ENCODE data around the gene UBA5. TPM values are rescaled to one million over a fixed set of nuclear protein-coding genes. Genes with fewer than 3 reads are reported as not detected.
"Not testable (repeated sequence)": the region's sequence is repeated elsewhere in the genome, so short reads cannot be mapped to it uniquely, and the experiment has no call there.

The UBA5 gene
- total RNA-seq, 1 donor from 2014 or later = 84.7 TPM

- H3K27ac ChIP-seq = peak overlapping the region; percentile 4
- Mint-ChIP-seq H3K27me3 (ENCODE audit: insufficient read depth, low read depth) (no peaks in the 10 kb centered on the region), H3K9me3 (no peaks in the 10 kb centered on the region), H3K4me3 (no peak overlapping the region), H3K4me1 (no peaks in the 10 kb centered on the region), H3K36me3 (peaks cover 10% of the 10 kb centered on the region), H3K27ac (no peak overlapping the region)
- H2AFZ ChIP-seq (replicated peaks) = no peak overlapping the region
- TF ChIP-seq EZH2phosphoT487 (IDR thresholded peaks at IDR 0.05) (no peak), EZH2 (IDR thresholded peaks at IDR 0.05) (no peak), CTCF (IDR thresholded peaks at IDR 0.05) (no peak)
- peaks cover 6% of the 10 kb centered on the region for H3K4me1 ChIP-seq
- no peaks in the 10 kb centered on the region for H4K20me1 ChIP-seq (ENCODE audit: low read depth)
- H3K9me3 ChIP-seq (ENCODE audit: low read depth) = no peaks in the 10 kb centered on the region
- DNase-seq (ENCODE audit: low spot score) = peak; percentile 24
- H3K36me3 ChIP-seq = peaks cover 5% of the 10 kb centered on the region
- no peaks in the 10 kb centered on the region for H3K79me2 ChIP-seq (ENCODE audit: low read depth)
- H3F3A ChIP-seq (ENCODE audit: low read depth) = peaks cover 6% of the 10 kb centered on the region
- H3K9ac ChIP-seq = no peak overlapping the region
- no peaks in the 10 kb centered on the region for H3K27me3 ChIP-seq
- H3K4me3 ChIP-seq = no peak overlapping the region
- H3K4me2 ChIP-seq = no peak overlapping the region
Measured at GRCh38 chr3:132638706-132639105, 21.4 kb upstream of the UBA5 start.

DNA sequence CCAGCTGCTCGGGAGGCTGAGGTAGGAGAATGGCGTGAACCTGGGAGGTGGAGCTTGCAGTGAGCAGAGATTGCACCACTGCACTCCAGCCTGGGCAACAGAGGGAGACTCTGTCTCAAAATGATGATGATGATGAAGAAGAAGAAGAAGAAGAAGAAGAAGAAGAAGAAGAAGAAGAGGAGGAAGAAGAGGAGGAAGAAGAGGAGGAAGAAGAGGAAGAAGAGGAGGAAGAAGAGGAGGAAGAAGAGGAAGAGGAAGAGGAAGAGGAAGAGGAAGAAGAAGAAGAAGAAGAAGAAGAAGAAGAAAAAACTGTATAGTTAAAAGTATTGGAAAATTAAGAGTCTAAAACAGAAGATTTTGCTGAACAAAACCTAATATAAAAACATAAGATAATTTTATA, 18.7 kb upstream of the UBA5 start:
- H3K36me3 Mint-ChIP-seq; H3K9me3 ChIP-seq (ENCODE audit: low read depth); DNase-seq (ENCODE audit: low spot score); H3K4me2 ChIP-seq; H3K4me1 Mint-ChIP-seq; H3K27me3 ChIP-seq; H3K36me3 ChIP-seq; H3K9ac ChIP-seq; H3K27ac Mint-ChIP-seq; H3K79me2 ChIP-seq (ENCODE audit: low read depth); H3K9me3 Mint-ChIP-seq; H3K27me3 Mint-ChIP-seq (ENCODE audit: insufficient read depth, low read depth); H4K20me1 ChIP-seq (ENCODE audit: low read depth); H2AFZ ChIP-seq (replicated peaks); H3K27ac ChIP-seq; H3K4me3 ChIP-seq; H3F3A ChIP-seq (ENCODE audit: low read depth); H3K4me3 Mint-ChIP-seq; H3K4me1 ChIP-seq: not testable (repeated sequence)

DNA sequence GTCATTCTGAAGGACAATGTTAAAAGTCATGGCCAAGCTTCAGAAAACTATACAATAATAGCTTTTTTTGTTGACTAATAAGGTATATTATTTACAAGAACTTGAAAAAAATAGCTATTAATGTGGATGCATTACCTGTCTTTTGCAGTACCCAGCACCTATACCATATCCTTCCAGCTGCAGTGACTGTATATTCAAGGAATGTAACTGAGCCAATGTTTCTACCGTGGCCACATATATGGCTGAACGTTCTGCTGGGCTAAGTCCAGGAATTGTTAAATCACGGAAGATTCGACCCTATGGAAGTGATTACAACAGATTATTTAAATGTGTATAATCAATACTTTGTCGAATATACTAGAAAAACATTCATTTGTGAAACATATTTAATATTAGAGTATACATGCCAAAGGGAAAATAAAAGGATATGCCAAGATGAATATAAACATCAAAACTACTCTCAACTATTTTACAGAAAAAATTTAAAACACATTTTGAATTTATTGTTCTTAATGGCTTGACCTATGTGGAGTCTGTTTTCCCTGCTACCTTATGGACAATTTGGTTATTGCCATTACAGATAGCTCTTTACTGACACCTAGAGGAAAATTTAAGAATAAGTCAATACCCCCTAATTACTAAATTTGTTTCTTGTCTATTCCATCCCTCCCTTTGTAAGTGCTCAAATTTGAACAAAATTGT, 18.1 kb upstream of the UBA5 start:
- Mint-ChIP-seq H3K27ac (no peak overlapping the region), H3K4me1 (no peaks in the 10 kb centered on the region), H3K27me3 (ENCODE audit: insufficient read depth, low read depth) (no peaks in the 10 kb centered on the region), H3K36me3 (peaks cover 5% of the 10 kb centered on the region), H3K9me3 (no peaks in the 10 kb centered on the region), H3K4me3 (no peak overlapping the region)
- no peak overlapping the region for H3K4me2 ChIP-seq
- H3K27me3 ChIP-seq = no peaks in the 10 kb centered on the region
- peak; percentile 28 for DNase-seq (ENCODE audit: low spot score)
- H3K9ac ChIP-seq = no peak overlapping the region
- TF ChIP-seq EZH2 (IDR thresholded peaks at IDR 0.05) = no peak
- TF ChIP-seq EZH2phosphoT487 (IDR thresholded peaks at IDR 0.05) = no peak
- peak; percentile 83 for TF ChIP-seq CTCF (IDR thresholded peaks at IDR 0.05)
- no peaks in the 10 kb centered on the region for H3K9me3 ChIP-seq (ENCODE audit: low read depth)
- H3F3A ChIP-seq (ENCODE audit: low read depth) = peaks cover 6% of the 10 kb centered on the region
- H2AFZ ChIP-seq (replicated peaks) = no peak overlapping the region
- peaks cover 5% of the 10 kb centered on the region for H3K36me3 ChIP-seq
- no peak overlapping the region for H3K27ac ChIP-seq
- H3K4me1 ChIP-seq = peaks cover 6% of the 10 kb centered on the region
- no peak overlapping the region for H3K4me3 ChIP-seq
- no peaks in the 10 kb centered on the region for H3K79me2 ChIP-seq (ENCODE audit: low read depth)
- H4K20me1 ChIP-seq (ENCODE audit: low read depth) = no peaks in the 10 kb centered on the region

GRCh38 chr3:132642539-132642847, 17.6 kb upstream of the UBA5 start:
- no peak for DNase-seq (ENCODE audit: low spot score)
- no peaks in the 10 kb centered on the region for H3K27me3 Mint-ChIP-seq (ENCODE audit: insufficient read depth, low read depth)
- TF ChIP-seq CTCF (IDR thresholded peaks at IDR 0.05) (no peak), EZH2phosphoT487 (IDR thresholded peaks at IDR 0.05) (no peak), EZH2 (IDR thresholded peaks at IDR 0.05) (no peak)
- Histone ChIP-seq H3K27ac (no peak overlapping the region), H3K4me3 (no peak overlapping the region), H3K36me3 (peaks cover 5% of the 10 kb centered on the region), H4K20me1 (ENCODE audit: low read depth) (no peaks in the 10 kb centered on the region), H3K4me1 (peaks cover 6% of the 10 kb centered on the region), H3F3A (ENCODE audit: low read depth) (peaks cover 6% of the 10 kb centered on the region), H3K79me2 (ENCODE audit: low read depth) (no peaks in the 10 kb centered on the region), H3K9me3 (ENCODE audit: low read depth) (no peaks in the 10 kb centered on the region), H2AFZ (replicated peaks) (no peak overlapping the region), H3K4me2 (no peak overlapping the region), H3K27me3 (no peaks in the 10 kb centered on the region), H3K9ac (no peak overlapping the region)
- H3K36me3 Mint-ChIP-seq = peaks cover 5% of the 10 kb centered on the region
- no peak overlapping the region for H3K27ac Mint-ChIP-seq
- no peak overlapping the region for H3K4me3 Mint-ChIP-seq
- H3K4me1 Mint-ChIP-seq = no peaks in the 10 kb centered on the region
- H3K9me3 Mint-ChIP-seq = no peaks in the 10 kb centered on the region
